Mucosa of stomach (tissue), 1 donor: ENCODE measurements around the gene CELF2.

Source experiments
- H3K27me3 ChIP-seq: one replicate; pipeline ENCODE4 v1.7.0; 2013; ENCODE audit warnings: mild to moderate bottlenecking, low read length; ENCODE audit not compliant: control insufficient read depth, insufficient read depth
- H3K36me3 ChIP-seq: one replicate; pipeline ENCODE4 v1.7.0; 2013; ENCODE audit warnings: low read length; ENCODE audit not compliant: control insufficient read depth, insufficient read depth
- H3K4me1 ChIP-seq: one replicate; pipeline ENCODE4 v1.7.0; 2013; ENCODE audit warnings: mild to moderate bottlenecking, low read length; ENCODE audit not compliant: control insufficient read depth, insufficient read depth
- H3K4me3 ChIP-seq: one replicate; pipeline ENCODE4 v1.7.0; 2013; ENCODE audit warnings: low read length
- H3K9ac ChIP-seq: one replicate; pipeline ENCODE4 v1.7.0; 2013; ENCODE audit warnings: mild to moderate bottlenecking, low read length, moderate library complexity
- H3K9me3 ChIP-seq: one replicate; pipeline ENCODE4 v1.7.0; 2013; ENCODE audit warnings: mild to moderate bottlenecking, low read length, moderate library complexity; ENCODE audit not compliant: control insufficient read depth
- donor health status: Pancreatic carcinoma.

CELF2 gene

GRCh38 chr10:11329062-11329673 lies 311.5 kb downstream of the CELF2 start:
- Histone ChIP-seq H3K9ac (no peak overlapping the region), H3K36me3 (no peaks in the 10 kb centered on the region), H3K4me1 (no peaks in the 10 kb centered on the region), H3K27me3 (no peaks in the 10 kb centered on the region), H3K9me3 (no peaks in the 10 kb centered on the region), H3K4me3 (no peak overlapping the region)

- Histone ChIP-seq H3K4me1 (peaks cover 6% of the 10 kb centered on the region), H3K9me3 (no peaks in the 10 kb centered on the region), H3K4me3 (no peak overlapping the region), H3K9ac (no peak overlapping the region), H3K36me3 (no peaks in the 10 kb centered on the region), H3K27me3 (no peaks in the 10 kb centered on the region)
Measured at GRCh38 chr10:11330383-11331045, 312.8 kb downstream of the CELF2 start.

- Histone ChIP-seq H3K36me3 (no peaks in the 10 kb centered on the region), H3K4me1 (peaks cover 6% of the 10 kb centered on the region), H3K4me3 (no peak overlapping the region), H3K9me3 (no peaks in the 10 kb centered on the region), H3K9ac (no peak overlapping the region), H3K27me3 (no peaks in the 10 kb centered on the region)
Measured at GRCh38 chr10:11331046-11331577, 313.4 kb downstream of the CELF2 start.

GRCh38 chr10:11331726-11332125 lies 314.1 kb downstream of the CELF2 start:
- Histone ChIP-seq H3K9ac (no peak overlapping the region), H3K4me1 (peaks cover 6% of the 10 kb centered on the region), H3K36me3 (no peaks in the 10 kb centered on the region), H3K27me3 (no peaks in the 10 kb centered on the region), H3K9me3 (no peaks in the 10 kb centered on the region), H3K4me3 (no peak overlapping the region)

- H3K27me3 ChIP-seq: no peaks in the 10 kb centered on the region
- H3K4me3 ChIP-seq: no peak overlapping the region
- no peaks in the 10 kb centered on the region for H3K36me3 ChIP-seq
- no peak overlapping the region for H3K9ac ChIP-seq
- no peaks in the 10 kb centered on the region for H3K9me3 ChIP-seq
- peaks cover 6% of the 10 kb centered on the region for H3K4me1 ChIP-seq
Measured at GRCh38 chr10:11332846-11333245, 315.2 kb downstream of the CELF2 start.

DNA sequence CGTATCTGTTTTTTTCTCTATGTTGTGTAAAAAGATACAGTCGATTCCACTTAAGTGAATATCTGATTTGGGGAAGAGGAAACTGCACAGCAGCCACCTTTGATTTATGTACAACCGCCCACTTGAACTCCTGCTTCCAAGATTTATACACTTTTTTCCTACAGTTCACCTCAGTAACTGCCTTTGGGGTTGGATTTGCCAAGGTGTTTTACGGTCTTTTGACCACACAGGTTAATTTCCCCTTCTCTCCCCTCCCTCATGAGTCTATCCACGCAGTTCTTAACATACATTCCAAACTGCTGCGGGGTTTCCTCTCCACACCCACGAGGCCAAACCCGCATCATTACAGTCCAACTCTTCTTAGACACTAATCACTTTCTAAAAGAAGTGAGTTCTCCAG lies 316.8 kb downstream of the CELF2 start:
- no peak overlapping the region for H3K9ac ChIP-seq
- H3K9me3 ChIP-seq: no peaks in the 10 kb centered on the region
- H3K27me3 ChIP-seq: no peaks in the 10 kb centered on the region
- no peak overlapping the region for H3K4me3 ChIP-seq
- peaks cover 6% of the 10 kb centered on the region for H3K4me1 ChIP-seq
- H3K36me3 ChIP-seq: no peaks in the 10 kb centered on the region

GRCh38 chr10:11335167-11335652 lies 317.5 kb downstream of the CELF2 start:
- peaks cover 6% of the 10 kb centered on the region for H3K4me1 ChIP-seq
- H3K9ac ChIP-seq: no peak overlapping the region
- no peak overlapping the region for H3K4me3 ChIP-seq
- no peaks in the 10 kb centered on the region for H3K36me3 ChIP-seq
- H3K9me3 ChIP-seq: no peaks in the 10 kb centered on the region
- H3K27me3 ChIP-seq: no peaks in the 10 kb centered on the region

- Histone ChIP-seq H3K4me1 (peaks cover 6% of the 10 kb centered on the region), H3K4me3 (no peak overlapping the region), H3K9me3 (no peaks in the 10 kb centered on the region), H3K36me3 (no peaks in the 10 kb centered on the region), H3K9ac (no peak overlapping the region), H3K27me3 (no peaks in the 10 kb centered on the region)
Measured at GRCh38 chr10:11335881-11336430, 318.3 kb downstream of the CELF2 start.

DNA sequence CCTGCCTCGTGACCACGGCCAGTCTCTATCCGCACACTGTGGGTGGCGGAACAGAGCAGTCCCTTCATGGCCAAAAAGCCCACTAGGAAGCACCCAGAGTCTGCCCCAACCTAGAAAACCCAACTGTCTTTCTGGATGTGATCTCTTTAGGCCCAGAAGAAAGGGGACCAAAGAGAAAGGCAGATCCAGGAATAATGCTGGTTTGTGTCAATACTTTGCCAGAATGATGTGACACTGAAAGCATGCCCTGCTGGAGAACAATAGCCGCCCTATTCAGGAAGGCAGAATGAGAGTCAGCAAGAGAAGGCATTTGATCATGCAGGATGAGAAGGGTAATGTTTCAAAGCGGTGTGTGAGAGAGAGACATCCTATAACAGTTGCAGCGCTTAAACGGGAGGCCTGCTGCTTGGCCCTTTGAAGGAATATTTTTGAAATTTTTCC lies 319.1 kb downstream of the CELF2 start:
- Histone ChIP-seq H3K36me3 (no peaks in the 10 kb centered on the region), H3K9me3 (no peaks in the 10 kb centered on the region), H3K27me3 (no peaks in the 10 kb centered on the region), H3K4me3 (no peak overlapping the region), H3K4me1 (peaks cover 6% of the 10 kb centered on the region), H3K9ac (no peak overlapping the region)

- Histone ChIP-seq H3K36me3 (no peaks in the 10 kb centered on the region), H3K4me1 (peaks cover 6% of the 10 kb centered on the region), H3K4me3 (no peak overlapping the region), H3K9ac (no peak overlapping the region), H3K27me3 (no peaks in the 10 kb centered on the region), H3K9me3 (no peaks in the 10 kb centered on the region)
Measured at GRCh38 chr10:11337516-11337915, 319.8 kb downstream of the CELF2 start.

DNA sequence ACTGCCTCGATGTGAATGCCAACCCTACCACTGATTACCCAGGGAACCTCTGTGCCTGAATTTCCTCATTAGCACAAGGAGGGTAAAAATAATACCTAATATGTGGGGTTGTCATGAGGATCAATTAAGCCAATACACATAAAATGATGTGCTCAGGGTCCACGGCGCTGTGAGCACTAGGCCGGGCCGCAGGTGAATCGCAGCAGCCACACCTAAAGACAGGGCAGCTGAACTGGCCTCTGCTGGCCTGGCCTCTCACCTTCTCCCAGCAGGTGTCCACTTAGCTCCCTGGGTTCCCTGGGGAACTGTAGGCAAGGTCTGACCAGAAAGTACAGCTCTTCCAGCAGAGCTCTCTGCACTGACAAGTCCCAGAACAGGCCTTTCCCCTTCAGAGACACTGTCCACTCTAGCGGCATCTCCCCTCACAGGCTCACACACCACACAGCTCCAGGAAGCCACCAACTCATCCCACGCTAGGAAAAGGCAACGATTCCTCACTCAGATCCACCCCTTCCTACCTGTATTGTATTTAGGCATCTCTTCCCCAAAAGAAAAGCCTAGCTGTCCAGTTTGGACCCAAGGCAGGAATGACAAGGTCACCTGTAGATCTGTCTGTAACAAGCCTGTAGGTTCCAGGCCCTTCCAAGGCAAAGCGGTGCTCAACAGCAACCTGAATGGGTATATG lies 320.6 kb downstream of the CELF2 start:
- no peaks in the 10 kb centered on the region for H3K36me3 ChIP-seq
- H3K9ac ChIP-seq: no peak overlapping the region
- H3K27me3 ChIP-seq: no peaks in the 10 kb centered on the region
- no peak overlapping the region for H3K4me3 ChIP-seq
- H3K9me3 ChIP-seq: no peaks in the 10 kb centered on the region
- H3K4me1 ChIP-seq: peaks cover 6% of the 10 kb centered on the region

DNA sequence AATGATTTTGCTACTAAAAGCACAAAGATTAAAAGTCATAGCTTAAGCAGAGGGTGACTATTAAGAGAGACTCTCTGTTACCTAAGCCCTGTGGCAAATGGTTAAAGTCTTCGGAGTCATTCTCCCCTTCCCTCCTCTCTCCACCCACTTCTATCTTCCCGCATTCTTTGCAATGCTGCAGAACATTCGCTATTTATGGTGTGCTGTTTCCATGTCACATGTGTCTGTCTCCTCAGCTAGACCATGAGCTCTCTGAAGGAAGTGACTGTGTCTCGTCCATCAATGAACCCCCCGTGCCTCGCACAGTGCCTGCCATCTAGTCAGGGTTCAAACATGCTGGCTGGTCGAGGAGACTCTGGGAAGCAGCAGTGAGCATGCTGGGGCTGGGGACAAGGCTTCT lies 321.3 kb downstream of the CELF2 start:
- Histone ChIP-seq H3K9ac (no peak overlapping the region), H3K4me1 (peaks cover 6% of the 10 kb centered on the region), H3K9me3 (no peaks in the 10 kb centered on the region), H3K36me3 (no peaks in the 10 kb centered on the region), H3K4me3 (no peak overlapping the region), H3K27me3 (no peaks in the 10 kb centered on the region)
